ENCODE data around the gene ZNF438.
A peak's percentile ranks its signal among the peaks of the same experiment; 100 is the strongest.
"Not testable (repeated sequence)": the region's sequence is repeated elsewhere in the genome, so short reads cannot be mapped to it uniquely, and the experiment has no call there.

Gene ZNF438

DNA sequence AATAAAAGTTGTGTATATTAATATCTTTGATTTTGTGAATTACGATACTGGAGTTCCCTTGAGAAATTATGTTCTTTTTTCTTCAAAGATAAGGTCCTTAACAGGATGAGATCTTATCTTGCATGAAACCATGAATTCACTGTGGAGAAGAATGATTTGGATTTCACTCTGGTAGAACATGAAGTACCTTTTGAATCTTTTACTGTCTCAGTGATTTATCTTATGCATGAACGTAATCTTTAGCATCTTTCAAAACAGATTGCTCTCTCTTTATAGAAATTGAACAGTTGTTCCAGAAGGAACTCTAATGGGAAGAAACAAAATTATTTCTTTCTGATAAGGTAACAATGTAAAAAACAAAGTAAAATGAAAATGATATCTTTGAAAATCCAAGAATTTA lies 11.0 kb upstream of the ZNF438 start:
- no peak for DNase-seq

DNA sequence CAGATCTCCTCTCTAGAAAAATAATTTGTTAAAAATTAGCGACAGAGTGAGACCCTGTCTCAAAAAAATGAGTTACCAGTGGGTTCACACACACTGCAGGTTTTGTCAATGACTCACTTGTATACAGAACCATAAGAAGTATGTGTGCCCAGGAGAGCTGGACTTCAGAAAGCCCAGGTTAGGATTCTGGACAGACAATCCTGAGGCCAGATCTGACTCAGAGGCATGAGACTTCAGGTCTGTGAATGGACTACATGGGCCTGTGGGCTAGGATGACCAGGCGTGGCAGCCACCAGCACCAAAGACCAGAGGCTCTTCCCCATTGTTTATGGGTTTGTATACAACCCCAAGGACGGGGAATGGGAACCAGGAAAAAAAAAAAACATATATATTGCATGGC lies 9.3 kb upstream of the ZNF438 start:
- no peak for DNase-seq

DNA sequence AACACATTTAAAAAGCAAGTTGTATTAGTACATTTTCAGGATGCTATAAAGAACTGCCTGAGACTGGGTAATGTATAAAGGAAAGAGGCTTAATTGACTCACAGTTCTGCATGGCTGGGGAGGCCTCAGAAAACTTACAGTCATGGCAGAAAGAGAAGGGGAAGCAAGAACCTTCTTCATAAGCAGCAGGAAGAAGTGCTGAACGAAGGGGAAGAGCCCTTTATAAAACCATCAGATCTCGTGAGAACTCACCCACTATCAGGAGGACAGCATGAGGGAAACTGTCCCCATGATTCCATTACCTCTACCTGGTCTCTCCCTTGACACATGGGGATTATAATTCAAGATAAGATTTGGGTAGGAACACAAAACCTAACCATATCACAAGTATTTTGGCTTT lies 7.3 kb upstream of the ZNF438 start:
- not testable (repeated sequence) for DNase-seq

DNA sequence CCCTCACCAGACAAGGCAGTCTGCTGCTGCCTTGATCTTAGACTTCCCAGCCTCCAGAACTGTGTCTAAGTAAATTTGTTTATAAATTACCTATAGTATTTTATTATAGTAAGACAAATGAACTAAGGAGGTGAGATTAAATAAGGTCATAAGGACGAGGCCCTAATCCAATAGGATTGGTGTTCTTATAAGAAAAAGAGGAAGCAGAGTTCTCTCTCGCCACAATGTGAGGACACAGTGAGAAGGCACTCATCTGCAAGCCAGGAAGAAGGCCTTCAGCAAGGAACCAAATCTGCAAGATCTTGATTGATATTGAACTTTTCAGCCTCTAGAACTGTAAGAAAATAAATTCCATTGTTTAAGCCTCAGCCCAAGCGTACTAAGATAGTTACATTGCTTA lies 6.1 kb upstream of the ZNF438 start:
- DNase-seq: no peak

DNA sequence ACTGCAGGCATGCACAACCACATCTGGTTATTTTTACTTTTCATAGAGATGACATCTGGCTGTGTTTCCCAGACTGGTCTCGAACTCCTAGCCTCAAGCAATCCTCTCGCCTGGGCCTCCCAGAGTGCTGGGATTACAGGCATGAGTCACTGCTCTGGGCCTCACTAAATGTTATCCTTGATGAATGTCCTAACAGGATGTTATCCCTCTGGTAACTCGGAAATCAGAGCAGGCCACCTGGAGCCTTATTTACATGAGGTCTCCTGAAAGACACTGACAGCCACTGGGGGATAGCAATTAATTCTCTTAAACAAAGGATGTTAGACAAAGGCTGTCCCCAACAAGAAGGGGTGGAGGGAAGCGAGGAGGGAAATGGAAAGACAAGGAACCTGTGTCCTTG lies 4.5 kb upstream of the ZNF438 start:
- DNase-seq: no peak

DNA sequence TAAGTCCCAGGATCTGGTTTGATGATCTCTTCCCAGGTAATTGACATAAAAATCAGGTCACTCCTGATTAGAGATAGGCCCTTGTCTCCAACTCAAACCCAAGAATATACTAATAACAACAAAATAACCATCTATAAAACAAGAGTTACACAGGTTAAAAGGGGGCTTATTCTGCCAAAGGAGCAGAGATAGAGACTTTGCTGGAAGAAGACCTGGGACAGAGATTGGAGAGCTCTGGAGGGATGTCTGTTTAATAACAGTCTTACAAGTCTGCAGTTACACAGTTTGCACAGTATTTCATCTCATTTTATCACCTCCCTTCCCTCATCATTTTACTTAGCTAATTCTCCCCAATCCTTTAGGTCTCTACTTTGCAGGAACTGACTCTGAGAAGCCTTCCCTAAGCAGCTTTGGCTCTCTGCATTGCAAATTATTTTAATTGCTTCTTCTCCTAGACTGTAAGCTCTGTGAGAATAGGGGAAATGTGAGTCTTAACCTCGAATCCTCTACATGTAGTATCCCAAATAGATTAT lies 3.7 kb upstream of the ZNF438 start:
- DNase-seq: no peak

DNA sequence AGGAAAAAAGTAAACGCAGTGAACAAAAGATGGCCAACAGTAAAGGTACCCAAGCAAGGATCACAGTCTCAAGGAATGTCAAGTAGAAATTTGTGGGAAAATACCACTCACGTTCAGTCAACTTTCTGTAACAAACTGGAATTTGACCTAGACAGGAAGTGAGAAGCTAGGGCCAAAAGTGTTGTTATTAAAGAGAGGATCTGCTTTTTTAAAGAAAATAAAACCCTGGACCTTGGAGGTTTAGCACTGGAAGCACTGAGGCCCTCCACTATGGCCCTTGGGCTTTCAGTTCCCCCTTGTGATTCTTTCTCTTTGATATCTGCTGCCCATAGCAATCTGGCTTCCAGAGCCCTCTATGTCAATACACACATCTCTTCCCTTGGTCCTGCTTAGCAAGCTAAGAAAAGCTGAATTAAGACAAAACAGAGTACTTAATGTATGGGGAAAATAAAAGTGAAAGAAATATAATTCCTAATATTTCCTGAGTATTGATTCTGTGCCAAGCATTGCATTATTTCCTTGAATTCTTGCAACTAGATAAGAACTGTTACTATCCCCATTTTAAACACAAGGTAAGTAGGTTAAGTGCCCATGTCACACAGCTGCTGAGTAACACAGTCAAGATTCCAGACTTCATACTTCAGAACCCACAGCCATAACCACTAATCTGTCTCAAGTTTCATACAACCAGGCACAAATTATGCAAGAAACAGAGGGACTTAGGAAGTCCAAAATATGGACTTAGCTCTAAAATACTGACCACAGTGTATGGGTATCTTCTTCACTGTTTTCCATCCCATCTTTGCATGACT lies 2.6 kb upstream of the ZNF438 start:
- no peak for DNase-seq

DNA sequence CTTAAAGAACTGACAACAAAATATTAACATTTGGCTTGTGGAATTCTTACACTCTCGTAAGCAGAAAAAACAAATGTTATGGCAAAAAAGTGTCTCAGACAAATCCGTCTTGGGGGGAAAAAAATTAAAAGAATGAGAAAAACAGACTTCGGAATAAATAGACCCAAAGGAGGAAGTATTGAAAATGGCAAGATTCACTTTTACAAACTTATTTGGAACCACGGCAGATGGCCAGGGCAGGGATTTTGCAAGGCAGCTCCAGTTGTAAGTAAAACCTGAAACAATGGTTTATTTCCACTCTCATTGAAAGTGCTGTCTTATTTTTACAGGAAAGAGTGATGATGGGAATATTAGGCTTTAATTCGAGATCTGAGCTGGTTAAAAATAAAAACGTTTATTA lies 1.5 kb upstream of the ZNF438 start:
- DNase-seq: no peak

DNA sequence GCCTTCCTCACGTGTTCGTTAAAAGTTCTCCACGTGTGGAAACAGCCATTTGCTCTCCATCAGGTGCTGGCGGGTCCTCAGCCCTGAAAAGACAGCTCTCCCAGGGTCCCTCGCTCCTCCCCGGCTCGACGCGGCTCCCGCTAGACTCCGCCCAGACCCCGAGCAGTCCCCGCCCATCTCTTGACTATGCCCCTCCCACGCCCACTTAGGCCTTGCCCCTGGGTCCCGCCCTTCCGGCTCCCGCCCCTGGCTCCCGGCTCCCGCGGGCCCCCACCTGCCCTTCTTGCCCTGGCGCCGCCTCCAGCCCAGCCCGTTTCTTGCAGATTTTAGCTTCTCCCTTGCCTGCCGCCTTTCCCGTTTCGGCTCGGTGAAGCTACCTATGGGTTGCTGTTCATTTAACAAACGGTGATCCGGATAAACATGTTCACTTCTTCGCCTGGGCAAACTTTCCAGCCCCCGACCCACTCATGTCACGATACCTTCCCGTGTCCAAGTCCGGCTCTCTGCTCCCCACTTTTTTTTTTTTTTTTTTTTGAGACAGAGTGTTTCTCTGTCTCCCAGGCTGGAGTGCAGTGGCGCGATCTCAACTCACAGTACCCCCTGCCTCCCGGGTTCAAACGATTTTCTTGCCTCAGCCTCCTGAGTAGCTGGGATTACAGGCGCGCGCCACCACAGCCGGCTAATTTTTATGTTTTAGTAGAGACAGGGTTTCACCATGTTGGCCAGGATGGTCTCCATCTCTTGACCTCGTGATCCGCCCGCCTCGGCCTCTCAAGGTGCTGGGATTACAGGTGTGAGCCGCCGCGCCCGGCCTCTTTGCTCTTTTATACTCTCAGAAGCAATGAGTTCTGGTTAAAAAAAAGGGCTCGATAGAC lies 830 bp upstream of the ZNF438 start:
- peak; percentile 94 for DNase-seq

DNA sequence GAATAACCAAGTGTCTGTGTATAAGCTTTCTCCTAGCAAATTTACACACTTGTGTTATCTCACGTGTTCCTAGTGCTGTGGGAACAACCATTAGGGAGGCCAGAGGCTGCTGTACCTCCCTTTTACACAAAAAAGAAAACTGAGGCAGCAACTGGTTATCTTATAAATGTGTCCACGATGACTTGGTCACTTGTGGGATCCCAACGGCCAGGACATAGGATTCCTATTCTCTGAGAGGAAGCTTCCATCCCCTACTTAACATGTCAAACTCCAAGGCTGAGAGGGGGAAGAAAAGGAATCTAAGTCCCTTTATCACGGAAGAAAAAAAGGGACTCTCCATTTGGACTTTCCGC lies 484 bp downstream of the ZNF438 start:
- peak; percentile 2 for DNase-seq

DNA sequence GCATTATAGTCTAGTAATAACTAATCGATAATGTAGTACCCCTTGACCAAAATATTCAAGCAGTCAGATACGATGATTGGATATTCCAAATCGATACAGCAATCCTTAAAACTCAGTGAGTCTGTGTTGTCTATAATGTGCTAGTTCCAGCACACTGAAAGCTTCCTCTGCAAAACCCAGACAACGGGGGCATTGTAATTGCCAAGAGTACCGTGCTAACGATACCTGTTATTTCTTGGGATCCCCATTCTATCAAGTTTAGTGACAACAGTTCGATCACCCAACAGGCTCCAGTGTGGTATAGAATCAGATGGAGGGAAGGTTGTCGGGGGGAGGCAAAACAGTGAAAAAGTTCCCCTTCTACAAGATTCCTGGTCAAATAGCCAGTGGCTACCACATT lies 865 bp downstream of the ZNF438 start:
- no peak for DNase-seq

DNA sequence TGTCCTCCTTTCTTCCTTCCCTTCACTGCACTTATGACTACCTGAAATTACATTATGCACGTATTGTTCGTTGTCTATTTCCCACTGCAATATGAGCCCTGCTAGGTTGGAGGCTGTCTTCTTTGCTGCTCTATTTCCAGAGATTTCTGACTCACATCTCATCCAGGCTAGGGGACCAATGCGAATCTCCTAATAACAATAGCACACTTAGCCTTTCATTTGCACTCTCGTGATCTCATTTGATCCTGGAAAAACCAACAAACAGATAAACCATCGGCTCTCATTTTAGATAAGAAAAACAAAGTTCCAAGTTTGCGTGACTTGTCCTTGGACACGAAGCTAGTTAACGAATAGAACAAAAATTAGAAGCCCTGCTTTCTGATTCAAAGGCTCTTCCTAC lies 1.4 kb downstream of the ZNF438 start:
- no peak for DNase-seq

DNA sequence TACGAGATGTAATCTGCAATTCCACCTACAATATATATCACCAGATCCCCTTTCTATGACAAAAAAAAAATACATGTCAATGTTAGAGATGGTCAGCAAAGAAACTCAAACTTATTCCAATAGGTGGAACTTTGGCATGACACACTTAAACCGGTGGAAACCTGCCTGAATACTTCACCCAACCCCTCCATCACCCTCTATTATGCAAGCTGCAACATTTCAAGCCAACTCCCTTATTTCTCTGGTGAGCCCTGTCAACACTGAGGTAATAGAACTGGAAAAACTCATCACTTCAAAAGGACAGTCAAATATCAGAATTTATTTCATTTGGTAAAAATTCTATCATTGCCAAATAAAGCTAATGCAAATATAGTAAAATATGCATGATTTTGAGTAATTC lies 3.6 kb downstream of the ZNF438 start:
- DNase-seq: no peak

DNA sequence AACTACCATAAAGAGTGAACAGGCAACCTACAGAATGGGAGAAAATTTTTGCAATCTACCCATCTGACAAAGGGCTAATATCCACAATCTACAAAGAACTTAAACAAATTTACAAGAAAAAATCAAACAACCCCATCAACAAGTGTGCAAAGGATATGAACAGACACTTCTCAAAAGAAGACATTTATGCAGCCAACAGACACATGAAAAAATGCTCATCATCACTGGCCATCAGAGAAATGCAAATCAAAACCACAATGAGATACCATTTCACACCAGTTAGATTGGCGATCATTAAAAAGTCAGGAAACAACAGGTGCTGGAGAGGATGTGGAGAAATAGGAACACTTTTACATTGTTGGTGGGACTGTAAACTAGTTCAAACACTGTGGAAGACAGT lies 5.4 kb downstream of the ZNF438 start:
- not testable (repeated sequence) for DNase-seq

DNA sequence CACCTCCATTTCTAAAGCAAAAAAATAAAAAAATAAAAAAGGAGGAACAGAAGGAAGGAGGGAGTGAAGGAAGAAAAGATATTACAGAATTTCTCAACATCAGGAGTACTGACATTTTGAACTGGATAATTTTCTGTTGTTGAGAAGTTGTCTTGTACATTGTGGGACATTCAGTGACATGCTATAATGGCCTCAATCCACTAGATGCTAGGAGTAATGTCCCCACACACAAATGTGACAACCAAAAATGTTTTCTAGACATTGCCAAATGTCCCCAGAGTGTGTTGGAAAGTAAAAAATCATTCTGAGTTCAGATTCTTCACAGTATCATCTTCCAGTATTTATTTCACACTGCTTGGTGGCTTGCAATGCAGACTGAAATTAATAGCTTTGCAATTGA lies 6.5 kb downstream of the ZNF438 start:
- no peak for DNase-seq

DNA sequence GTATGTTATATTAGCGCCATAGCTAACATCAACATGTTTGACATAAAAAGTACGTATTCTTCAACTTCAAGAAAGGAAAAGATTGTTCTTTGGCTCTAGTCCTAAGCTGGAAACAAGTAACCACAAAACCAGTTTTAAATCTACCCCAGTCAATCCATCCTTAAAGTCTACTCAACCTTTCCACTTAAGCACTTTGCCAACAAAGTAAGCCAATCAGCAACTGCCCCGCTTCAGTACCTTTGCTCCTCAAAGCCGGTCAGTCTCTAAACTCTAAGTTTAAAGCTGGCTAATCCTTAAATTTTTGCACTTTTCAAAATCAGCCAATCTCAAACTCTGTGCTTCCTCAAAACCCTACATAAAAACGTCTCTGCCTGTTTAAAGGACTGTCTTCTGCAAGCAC lies 8.1 kb downstream of the ZNF438 start:
- DNase-seq: no peak

DNA sequence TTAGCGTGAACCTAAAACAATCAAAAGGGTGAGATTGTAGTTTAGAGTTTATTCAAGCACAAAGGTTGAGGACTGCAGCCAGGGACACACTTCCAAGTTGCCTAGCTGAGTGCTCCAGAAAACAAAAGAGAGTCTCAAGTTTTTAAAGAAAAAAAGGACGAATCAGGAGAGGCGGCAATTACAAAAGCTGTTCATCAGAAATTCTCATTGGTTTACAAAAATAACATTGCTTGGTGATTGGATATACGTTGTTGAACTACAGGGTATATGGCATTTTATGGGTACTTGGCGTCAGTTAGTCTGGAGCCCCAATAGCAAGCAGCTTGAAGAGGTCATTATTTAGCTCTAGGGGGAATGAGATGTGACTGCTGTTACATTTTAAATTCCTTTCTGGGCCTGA lies 11.5 kb downstream of the ZNF438 start:
- DNase-seq: no peak

DNA sequence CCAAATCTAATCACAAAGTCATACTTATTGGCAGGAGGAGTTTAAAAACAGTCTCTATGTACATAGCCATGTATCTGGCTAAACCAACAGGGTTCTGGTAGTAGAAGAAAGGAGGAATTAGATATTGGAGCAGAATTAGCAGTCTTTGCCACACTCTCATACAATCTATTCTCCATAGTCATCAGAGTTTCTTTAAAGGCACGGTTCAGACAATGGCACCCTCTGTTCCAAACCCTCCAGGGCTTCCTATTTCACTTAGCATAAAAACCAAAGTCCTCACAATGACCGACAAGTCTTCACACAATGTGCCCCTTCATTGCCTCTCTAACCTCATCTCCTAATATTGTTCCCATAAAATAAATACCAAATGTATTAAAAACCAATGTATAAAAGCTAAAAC lies 12.7 kb downstream of the ZNF438 start:
- no peak for DNase-seq

DNA sequence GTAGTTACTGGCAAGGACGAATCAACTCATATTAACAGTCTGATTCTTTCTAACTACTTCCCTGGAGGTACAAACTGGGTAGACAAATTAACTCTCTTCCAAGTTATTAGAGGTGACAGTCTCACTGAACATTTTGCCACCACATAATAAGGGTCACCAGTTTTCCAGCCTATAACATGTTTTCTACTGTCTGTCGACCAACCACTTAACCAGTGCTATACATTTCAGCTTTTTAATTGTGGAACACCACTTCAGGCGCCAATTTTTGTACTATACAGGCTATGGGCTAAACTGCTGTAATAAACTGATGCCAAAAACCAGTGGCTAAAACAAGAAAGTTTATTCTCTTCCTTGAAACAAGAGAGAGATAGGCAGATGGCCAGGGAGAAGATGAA lies 13.3 kb downstream of the ZNF438 start:
- DNase-seq: no peak

DNA sequence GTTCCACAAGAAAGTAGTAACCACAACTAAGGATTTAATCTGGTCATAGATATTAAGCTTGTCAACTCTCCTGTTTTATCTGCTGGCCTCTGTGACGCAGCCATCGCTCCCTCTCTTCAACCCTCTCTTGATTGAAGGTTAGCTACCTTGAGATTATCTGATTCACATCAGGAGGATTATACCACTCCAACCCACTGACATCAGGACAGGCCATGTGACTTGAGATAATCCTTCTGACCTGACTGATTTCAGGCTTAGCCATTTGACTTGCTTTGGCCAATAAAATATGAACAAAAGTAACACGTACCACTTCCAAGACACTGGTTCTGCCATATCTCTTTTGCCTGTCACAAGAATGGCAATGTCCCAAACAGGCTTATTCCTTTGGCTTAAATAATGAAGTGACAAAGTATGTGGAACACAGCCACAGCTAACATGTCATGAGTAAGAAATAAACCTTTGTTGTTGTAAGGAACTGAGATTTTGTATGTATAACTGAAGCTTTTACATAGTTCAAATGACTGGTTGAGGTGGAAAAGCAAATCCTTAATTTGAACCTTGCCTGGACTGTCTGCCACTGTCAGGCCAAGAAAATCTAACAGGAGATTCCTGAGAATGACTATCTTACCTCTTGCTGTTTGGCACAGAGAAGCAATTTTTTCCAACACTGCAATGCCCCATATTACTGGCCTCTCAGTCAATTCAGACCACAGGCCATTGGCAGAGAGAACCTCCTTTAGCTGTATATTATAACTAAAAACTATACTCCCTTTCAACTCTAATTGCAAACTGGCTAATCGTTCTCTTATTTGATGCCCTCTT lies 13.9 kb downstream of the ZNF438 start:
- no peak for DNase-seq

DNA sequence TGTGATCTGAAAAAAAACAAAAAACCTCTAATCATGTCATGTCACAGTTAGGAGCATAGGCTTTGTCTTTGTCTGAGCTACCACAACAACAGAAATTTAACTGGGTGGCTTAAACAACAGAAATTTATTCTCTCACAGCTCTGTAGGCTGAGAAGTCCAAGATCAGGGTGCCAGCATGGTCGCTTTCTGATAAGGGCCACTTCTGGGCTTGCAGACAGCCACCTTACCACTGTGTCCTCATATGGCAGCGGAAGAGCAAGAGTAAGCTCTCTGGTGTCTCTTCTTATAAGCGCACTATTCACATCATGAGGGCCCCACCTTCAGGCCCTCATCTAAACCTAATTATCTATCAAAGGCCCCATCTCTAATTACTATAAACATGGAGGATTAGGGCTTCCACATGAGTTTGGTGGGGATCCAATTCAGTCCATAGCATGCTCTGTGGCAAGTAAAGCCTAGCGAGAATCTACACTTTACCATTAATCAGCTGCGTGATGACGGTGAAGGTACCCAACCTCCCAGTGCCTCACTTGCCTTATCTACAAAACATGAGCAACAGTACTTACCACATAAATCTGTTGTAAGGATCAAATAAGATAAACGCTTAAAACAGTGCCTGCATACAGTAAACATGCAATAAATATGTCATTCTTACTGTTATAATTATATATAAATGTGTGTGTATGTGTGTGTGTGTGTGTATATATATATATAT lies 17.3 kb downstream of the ZNF438 start:
- DNase-seq: no peak

DNA sequence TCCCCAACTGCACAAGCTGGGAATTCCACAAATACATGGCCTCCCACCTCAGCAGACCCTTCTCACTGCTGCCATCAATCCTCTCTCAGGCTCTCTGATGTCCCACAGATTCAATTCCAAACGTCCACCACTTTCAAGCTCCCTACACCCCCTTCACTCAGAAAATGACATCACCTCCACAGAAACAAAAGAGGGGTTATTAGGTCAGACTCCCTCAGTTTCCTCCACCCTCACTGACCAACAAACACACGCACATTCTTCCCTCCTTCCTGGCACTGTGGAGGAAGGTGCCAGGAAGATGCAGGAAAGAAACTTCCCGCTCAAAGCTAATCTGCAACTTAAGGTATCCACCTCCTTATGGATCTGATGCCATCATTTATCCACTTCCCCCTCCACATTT lies 18.3 kb downstream of the ZNF438 start:
- DNase-seq: no peak

DNA sequence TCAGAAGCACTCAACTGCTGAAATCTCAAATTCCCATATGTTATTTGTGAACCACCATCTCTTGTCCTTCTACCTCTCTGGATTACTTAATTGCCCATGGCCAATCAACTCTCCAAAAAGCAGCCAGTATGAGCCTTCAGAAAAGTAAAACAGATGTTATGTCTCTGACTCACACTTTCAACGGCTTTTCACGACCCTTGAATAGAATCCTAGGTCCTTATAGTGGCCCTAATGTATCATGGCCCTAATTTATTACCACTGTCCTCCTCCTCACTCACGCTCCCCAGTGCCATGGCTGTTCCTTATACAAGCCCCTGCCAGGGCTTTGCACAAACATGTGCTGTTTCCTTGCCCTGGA lies 20.0 kb downstream of the ZNF438 start:
- DNase-seq: no peak

Data from CD4-positive, alpha-beta T cell treated with Interleukin-6 for 4 hours (primary cell).